Tongue (tissue), 2 donors: ENCODE results near the gene PTCH2. TPM values are rescaled to one million over a fixed set of nuclear protein-coding genes. Genes with fewer than 3 reads are reported as not detected.
"Not testable (repeated sequence)": the region's sequence is repeated elsewhere in the genome, so short reads cannot be mapped to it uniquely, and the experiment has no call there.

Experiments
- DNase-seq: peaks from one replicate; pipeline ENCODE4 v3.0.0-alpha.2; 2015
- total RNA-seq: library from RNA; depleted of rRNA; stranded (reverse); fragments of >200 nt; gene quantifications from one replicate; pipeline ENCODE4 v1.2.3, GENCODE V29; 2014

The PTCH2 gene
- total RNA-seq, 1 donor from 2014 or later, result 4.9 TPM

GRCh38 chr1:44842486-44842861 lies 579 bp downstream of the PTCH2 start:
- DNase-seq, result no peak

DNA sequence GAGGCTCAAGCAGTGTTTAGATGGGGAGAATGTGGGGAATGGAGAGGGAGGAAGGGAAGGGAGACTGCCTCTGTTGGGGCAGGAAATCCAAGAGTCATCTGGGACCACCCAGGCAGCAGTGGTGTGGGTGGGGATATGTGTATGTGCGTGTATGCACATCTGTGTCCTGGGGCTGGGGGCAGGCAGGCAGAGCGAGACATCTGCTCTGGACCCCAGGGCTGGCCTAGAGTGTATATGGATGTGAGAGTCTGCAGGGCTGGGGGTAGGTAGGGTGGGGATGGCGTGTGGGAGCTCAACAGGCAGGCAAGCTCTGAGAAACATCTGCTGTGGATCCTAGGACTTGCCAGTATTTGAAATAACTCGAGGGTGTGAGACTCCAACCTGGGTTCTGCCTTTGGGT lies 3.5 kb downstream of the PTCH2 start:
- DNase-seq, result peak; percentile 59

GRCh38 chr1:44838294-44838693 lies 4.8 kb downstream of the PTCH2 start:
- not testable (repeated sequence) for DNase-seq

GRCh38 chr1:44835738-44836675 lies 7.0 kb downstream of the PTCH2 start:
- peak; percentile 90 for DNase-seq

- no peak for DNase-seq
These were observed 8.7 kb downstream of the PTCH2 start for GRCh38 chr1:44834328-44834727.

GRCh38 chr1:44832056-44832705 lies 10.9 kb downstream of the PTCH2 start:
- DNase-seq, result no peak

DNA sequence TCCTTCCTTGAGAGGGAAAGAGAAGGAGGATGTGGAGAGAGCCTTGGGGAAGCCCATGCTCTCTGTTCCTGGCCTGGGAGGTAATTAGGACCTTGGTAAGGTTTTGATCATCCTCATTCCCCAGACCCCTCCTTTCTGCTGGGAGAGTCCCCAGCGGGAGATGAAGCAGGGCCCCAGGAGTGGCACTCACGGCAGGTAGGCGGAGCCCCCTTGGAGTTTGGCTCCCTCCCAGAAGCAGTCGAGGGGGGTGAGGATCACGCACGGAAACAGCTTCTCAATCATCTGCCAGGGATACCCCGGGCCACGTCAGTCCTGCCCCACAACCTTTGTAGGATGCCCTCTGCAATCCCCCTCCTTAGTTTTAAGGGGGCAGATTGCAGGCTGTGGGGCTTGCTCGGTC lies 11.5 kb downstream of the PTCH2 start:
- DNase-seq, result no peak

- no peak for DNase-seq
These were observed 12.2 kb downstream of the PTCH2 start for GRCh38 chr1:44830900-44831304.

DNA sequence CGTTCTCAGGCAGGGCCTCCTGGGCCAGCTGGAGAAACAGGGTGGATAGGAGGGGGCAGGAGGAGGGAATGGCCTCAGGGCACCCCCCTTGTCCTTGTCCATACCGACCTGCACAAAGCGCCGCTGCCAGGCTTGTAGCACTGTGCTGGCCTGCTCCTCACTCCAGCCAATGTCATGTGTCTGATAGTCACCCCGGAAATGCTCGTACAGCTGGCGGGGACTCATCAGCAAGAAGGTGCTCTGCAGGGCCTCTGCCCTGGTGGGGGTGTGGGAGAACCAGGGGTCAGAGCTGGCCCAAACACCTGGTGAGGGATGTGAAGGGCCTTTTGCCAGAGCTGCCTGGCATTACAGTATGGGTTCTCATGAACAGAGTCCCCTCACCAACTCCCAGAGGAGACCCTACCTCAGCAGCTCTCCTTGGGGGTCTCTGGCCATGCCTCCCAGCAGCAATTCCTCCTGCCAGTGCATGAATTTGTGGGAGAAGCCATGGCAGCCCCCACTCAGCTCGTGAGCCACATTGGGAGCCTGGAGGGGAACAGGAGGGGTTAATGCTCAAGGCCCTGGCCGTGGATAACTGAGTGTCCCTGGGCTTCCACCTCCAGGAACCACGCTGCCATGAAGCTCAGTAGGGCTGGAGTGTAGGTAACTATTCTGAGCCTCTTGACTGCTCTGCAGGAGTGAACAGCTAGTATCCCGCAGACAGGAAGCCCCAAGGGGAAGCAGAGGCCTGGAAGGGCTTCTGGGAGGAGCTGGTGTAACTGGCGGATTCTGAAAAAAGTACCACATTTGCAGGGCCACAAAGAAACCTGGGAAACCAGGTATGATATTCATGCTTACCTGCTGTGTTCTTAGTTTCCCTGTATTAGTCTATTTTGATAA lies 13.3 kb downstream of the PTCH2 start:
- no peak for DNase-seq

DNA sequence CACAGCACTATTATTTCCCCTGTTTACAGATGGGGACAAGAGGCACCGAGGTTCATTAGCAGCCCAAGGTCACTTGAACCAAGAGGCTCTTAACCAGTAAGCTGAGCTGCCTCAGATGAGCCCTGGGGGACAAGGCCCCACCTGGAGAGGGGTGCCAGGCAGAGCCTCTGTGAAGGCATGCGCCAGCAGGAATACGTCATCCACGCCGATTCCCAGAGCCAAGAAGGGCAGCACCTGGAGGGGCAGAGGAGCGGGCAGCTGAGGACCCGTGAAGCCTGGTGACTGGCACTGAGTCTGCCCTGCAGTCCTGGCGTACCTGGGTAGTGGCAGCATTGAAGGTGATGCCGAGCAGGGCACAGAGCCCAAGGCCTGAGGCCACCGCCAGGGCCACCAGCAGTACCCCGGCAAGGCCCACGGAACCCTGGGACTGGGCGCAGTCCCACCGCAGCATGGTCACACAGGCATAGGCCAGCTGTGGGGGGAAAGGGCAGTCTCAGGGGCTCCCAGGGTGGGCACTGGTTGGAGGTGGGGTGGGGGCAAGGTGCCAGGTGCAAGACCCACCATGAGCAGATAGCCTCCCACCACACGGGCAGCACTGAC lies 14.1 kb downstream of the PTCH2 start:
- DNase-seq, result no peak

DNA sequence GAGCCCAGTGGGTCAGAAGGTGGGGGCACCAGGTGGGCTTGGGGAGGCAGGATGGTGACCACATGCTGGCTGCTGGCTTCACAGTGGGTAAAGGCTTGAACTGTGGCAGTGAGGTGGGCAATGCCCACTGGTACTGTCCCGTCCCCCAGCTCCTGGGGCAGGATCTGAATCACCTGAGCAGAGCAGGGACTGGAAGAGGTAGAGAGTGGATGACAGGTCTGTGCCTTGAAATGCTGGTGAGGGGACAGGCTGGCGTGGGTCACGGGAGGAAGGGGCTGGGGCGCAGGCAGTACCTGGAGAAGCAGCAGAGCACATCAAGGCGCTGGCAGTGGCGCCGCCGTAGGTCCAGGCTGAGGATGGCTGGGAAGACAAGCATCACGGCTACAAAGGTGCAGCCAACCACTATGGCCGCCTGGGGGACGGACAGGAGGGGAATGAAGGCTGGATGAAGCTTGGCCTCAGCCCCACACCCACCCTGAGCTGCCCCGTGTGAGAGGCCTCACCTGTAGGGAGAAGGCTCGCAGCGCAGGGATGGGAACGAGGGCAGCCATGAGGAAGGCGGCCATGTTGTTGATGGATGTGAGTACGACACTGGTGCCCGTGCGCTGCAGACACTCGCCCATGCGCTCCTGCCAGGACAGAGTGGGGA lies 14.9 kb downstream of the PTCH2 start:
- no peak for DNase-seq

GRCh38 chr1:44827197-44828002 lies 15.7 kb downstream of the PTCH2 start:
- DNase-seq, result no peak

DNA sequence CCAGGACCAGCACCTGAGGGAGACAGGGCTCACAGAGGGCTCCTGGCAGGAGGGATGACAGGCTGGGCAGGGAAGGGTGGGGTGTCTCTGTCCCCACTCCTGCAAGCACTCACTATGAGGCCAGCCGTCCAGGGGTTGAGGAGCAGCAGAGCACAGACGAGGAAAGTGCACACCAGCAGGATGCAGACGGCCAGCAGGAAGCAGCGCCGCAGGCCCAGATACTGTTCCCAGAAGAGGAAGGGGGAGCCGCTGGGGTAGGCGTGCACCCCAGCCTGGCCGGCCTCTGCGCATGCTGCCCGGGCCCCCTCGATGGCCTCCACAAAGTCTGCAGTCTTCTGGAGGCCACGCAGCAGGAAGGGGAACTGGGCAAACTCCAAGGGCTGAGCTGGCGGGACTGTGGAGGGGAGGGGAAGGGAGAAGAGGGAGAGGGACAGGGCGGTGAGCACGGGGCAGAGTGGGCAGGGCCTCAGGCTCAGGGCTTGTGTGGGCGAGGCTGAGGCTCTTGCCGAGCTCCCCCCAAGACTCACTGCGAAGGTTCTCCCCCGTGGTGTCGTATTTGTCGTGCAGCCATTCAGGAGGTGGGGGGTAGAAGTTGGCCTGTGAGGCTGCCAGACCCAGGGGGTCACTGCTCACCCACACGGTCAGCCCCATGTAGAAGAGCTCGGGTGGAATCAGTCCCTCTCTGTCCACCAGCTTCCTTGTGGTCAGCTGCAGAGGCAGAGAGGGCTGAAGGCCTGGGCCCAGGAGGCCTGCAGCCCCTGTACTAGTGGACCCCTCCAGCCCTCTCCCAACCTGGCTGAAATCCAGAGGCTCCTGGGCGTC lies 16.5 kb downstream of the PTCH2 start:
- no peak for DNase-seq

DNA sequence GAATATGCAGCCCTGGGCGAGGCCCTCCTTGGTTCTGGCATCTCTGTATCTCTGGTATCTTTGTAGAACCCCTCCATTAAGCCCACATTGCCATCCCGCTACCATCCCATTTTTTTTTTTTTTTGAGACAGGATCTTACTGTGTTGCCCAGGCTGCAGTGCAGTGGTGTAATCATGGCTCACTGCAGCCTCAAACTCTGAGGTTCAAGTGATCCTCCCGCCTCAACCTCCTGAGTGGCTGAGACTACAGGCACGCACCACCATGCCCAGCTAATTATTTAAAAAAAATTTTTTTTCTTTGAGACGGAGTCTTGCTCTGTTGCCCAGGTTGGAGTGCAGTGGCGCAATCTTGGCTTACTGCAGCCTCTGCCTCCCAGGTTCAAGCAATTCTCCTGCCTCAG lies 18.7 kb downstream of the PTCH2 start:
- DNase-seq, result not testable (repeated sequence)

- no peak for DNase-seq
These were observed 20.0 kb downstream of the PTCH2 start for GRCh38 chr1:44822981-44823451.

DNA sequence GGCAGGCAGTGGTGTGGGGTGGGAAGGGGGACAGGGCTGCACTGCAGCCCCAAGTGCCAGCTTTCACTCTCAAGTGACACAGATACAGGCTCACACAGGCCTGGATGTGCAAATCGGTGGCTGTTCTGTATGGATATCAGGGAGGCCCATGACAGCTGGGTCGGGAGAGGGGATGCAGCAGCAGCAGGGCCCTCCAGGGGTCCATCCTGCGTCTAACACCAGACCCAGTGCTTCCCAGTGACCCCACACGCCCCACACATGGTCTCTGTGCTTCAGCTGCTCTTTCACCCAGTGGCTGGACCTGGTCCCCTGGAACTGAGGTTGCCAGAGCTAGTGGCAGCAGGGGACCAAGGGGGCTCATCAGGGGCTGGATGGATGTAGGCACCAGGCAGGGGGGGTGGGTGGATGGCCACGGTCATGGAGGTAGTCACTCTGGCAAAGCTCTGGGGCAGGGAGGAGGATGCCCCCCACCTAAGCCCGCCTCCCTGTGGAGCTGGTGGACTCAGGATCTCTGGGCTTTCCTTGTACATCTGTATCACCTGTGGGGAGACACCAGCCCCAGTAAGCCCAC lies 20.8 kb downstream of the PTCH2 start:
- no peak for DNase-seq

DNA sequence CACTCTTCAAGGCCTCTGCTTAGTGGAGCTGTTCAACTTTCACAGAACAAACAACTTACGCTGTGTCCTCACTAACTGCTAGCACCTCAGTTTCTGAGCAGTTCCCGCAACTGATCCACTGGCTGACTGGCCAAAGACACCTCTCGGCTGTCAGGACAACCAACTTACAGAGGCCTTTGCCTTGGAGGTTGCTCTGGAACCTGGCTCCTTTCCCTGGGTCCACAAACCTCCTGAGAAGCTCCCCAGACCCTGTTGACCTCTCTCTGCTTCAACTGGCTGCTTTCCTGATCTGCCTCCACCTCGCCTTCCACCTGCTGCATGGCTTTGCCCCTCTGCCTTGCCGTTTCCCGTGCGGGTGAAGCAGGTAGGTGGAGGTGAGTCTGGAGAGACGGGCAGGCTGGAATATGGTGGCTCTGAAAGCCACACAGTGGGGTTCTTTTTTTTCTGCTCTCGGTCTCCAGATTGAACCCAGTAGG lies 21.8 kb downstream of the PTCH2 start:
- no peak for DNase-seq

GRCh38 chr1:44820328-44821239 lies 22.5 kb downstream of the PTCH2 start:
- no peak for DNase-seq
